Cerebellar nuclear complex (tissue), 1 donor: Measurements from ENCODE around the gene ASPHD2.
A peak's percentile ranks its signal among the peaks of the same experiment; 100 is the strongest.

Experiments
- DNase-seq, 2 experiments: peaks; one replicate each; lab custom pipeline; 2025; lab: John Stamatoyannopoulos, UW

Gene ASPHD2

GRCh38 chr22:26446808-26447515, 17.9 kb downstream of the ASPHD2 start:
- DNase-seq, result no peak

GRCh38 chr22:26447584-26448329, 18.7 kb downstream of the ASPHD2 start:
- peak in 1 of 2 experiments; percentile 55 for DNase-seq

GRCh38 chr22:26448334-26448733, 19.3 kb downstream of the ASPHD2 start:
- DNase-seq, result no peak

- no peak for DNase-seq
Measured at GRCh38 chr22:26448941-26449340, 19.9 kb downstream of the ASPHD2 start.

- no peak for DNase-seq
Measured at GRCh38 chr22:26450453-26451185, 21.6 kb downstream of the ASPHD2 start.

- peak in 1 of 2 experiments; percentile 33 for DNase-seq
Measured at GRCh38 chr22:26452236-26453016, 23.4 kb downstream of the ASPHD2 start.

GRCh38 chr22:26453216-26453615, 24.2 kb downstream of the ASPHD2 start:
- DNase-seq, result no peak

GRCh38 chr22:26453812-26454500, 24.9 kb downstream of the ASPHD2 start:
- no peak for DNase-seq

GRCh38 chr22:26457661-26458272, 28.7 kb downstream of the ASPHD2 start:
- DNase-seq, result no peak

- no peak for DNase-seq
Measured at GRCh38 chr22:26460202-26460601, 31.1 kb downstream of the ASPHD2 start.

- DNase-seq, result no peak
Measured at GRCh38 chr22:26461188-26461810, 32.2 kb downstream of the ASPHD2 start.

- no peak for DNase-seq
Measured at GRCh38 chr22:26462051-26462450, 33.0 kb downstream of the ASPHD2 start.

- DNase-seq, result no peak
Measured at GRCh38 chr22:26462641-26463040, 33.6 kb downstream of the ASPHD2 start.

GRCh38 chr22:26463101-26463661, 34.1 kb downstream of the ASPHD2 start:
- DNase-seq, result no peak

GRCh38 chr22:26463688-26464087, 34.6 kb downstream of the ASPHD2 start:
- no peak for DNase-seq

GRCh38 chr22:26464312-26464711, 35.3 kb downstream of the ASPHD2 start:
- DNase-seq, result no peak

GRCh38 chr22:26466196-26466595, 37.1 kb downstream of the ASPHD2 start:
- peak; percentile 72 to 96 for DNase-seq

- DNase-seq, result no peak
Measured at GRCh38 chr22:26470807-26471206, 41.7 kb downstream of the ASPHD2 start.

GRCh38 chr22:26471522-26471921, 42.5 kb downstream of the ASPHD2 start:
- DNase-seq, result no peak

- DNase-seq, result no peak
Measured at GRCh38 chr22:26474682-26475081, 45.6 kb downstream of the ASPHD2 start.
